ENCODE results near the gene ACVR1C.

DNA sequence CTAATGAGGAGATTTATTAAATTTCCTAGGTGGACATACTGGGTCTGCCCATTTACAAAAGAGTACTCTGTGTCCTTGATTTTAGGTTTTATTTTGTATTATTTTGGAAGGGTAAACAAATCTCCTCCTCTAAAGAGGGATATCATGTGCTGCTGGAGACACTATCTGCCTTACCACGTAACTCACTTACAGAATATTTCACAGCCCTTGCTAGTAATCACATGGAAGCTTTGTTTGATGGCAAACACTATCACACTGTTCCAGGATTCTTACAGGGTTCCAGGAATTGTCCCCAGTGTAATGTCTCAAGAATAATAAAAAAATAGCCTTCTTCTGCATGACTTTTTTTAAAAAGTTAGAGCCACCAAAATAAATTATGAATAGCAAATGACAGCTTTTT, 29.2 kb upstream of the ACVR1C start:
- no peak for TF ChIP-seq CTCF (conservative IDR thresholded peaks at IDR 0.05; ENCODE audit: low read depth, low read length)
- TF ChIP-seq POLR2A (IDR thresholded peaks at IDR 0.05; ENCODE audit: low read depth, low read length) = no peak
- TF ChIP-seq, protein P1, sequence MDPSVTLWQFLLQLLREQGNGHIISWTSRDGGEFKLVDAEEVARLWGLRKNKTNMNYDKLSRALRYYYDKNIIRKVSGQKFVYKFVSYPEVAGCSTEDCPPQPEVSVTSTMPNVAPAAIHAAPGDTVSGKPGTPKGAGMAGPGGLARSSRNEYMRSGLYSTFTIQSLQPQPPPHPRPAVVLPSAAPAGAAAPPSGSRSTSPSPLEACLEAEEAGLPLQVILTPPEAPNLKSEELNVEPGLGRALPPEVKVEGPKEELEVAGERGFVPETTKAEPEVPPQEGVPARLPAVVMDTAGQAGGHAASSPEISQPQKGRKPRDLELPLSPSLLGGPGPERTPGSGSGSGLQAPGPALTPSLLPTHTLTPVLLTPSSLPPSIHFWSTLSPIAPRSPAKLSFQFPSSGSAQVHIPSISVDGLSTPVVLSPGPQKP (IDR thresholded peaks at IDR 0.05; ENCODE audit: borderline replicate concordance, low read depth, low read length) = no peak
- no peak for TF ChIP-seq USF2 (IDR thresholded peaks at IDR 0.05; ENCODE audit: low read depth, low read length)
- no peak for TF ChIP-seq RCOR1 (IDR thresholded peaks at IDR 0.05; ENCODE audit: insufficient replicate concordance, low read length)
- TF ChIP-seq RFX5 (IDR thresholded peaks at IDR 0.05; ENCODE audit: low read depth, low read length) = no peak
- TF ChIP-seq MAFK (IDR thresholded peaks at IDR 0.05; ENCODE audit: low read depth, low read length) = no peak
- TF ChIP-seq BHLHE40 (IDR thresholded peaks at IDR 0.05; ENCODE audit: low read depth, low read length) = no peak
- TF ChIP-seq SMC3 (IDR thresholded peaks at IDR 0.05; ENCODE audit: low read depth, low read length) = no peak
- TF ChIP-seq CEBPB (IDR thresholded peaks at IDR 0.05; ENCODE audit: low read depth, low read length) = no peak

Measured in IMR-90 (cell line).